Stimulated activated CD8-positive, alpha-beta memory T cell treated with anti-CD3 and anti-CD28 coated beads, Interleukin-4, amount 100 ng/mL, for 4 hours (primary cell): Measurements from ENCODE around the gene TMEM129.

Experiments used
- DNase-seq, 2 donors: peaks; one replicate each; pipeline ENCODE4 v3.0.0-alpha.2; 2020; ENCODE audit warnings: low read depth in 2 of 2, low spot score in 1 of 2

Gene TMEM129

DNA sequence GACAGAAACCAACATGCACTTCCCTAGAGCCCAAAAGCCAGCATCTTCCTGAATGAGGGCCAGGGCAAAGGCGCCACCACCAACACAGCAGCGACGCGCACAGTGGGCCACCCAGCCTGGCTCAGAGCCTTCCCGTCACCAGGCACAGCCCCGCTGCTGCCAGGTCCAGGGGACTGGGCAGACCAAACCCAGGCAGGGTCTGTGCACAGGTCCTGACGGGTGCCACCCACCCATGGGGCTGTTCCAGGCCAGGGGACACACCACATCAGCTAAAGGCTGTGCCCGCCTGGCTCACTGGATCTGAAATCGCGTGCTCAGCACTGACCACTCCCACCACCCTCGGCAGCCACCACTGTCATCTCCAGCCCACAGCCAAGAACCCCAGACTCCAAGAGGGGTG is 50.8 kb downstream of the TMEM129 start:
- DNase-seq = no peak

DNA sequence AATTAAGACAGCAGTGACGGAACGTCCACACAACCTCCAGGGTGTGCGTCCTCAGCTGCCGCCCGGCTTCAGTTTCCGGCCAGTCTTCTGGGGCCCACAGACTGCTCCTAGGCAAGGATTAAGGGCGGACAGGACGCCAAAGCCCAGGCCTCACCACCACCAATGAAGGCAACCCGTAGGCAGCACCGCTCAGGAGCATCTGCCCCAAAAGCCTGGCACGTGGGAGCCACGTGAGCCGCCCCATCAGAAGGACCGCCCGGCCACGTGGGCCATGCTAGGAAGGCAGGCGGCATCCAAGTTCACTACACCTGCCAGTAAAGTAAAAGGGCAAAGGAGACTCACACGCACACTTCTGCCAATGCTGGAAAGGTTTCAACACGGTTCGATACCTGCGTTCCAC is 51.3 kb downstream of the TMEM129 start:
- DNase-seq = no peak

DNA sequence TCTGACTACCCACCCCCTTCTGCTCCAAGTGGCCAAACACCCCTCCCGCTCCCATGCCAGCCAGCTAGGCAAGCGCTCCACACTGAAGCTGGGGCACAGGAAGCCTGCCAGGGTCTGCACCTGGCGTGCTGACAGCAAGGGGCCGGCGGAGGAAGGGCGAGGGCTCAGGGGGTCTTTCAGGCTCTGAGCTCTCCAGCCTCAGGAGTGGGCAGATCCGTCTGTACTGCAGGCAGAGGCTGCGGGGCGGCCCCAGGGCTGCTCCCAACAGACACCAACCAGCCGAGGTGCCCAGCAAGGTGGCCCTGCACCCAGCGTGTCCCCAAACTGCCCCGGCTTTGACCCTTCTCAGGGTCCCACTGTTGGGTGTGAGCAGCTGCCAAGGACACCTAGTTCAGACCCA is 51.9 kb downstream of the TMEM129 start:
- no peak for DNase-seq

GRCh38 chr4:1668488-1668840 is 52.7 kb downstream of the TMEM129 start:
- no peak for DNase-seq

GRCh38 chr4:1667273-1667672 is 53.9 kb downstream of the TMEM129 start:
- no peak for DNase-seq

- DNase-seq = no peak
Observed at GRCh38 chr4:1666391-1666790, 54.7 kb downstream of the TMEM129 start.
